DOHH2 (cell line): ENCODE results near the gene NEU4.
"Not testable (repeated sequence)": the region's sequence is repeated elsewhere in the genome, so short reads cannot be mapped to it uniquely, and the experiment has no call there.

ENCODE experiments used
- H3F3A ChIP-seq: fragments of 200-600 bp; sonication (generic), shearing (Covaris generic); 2 replicates; pipeline ENCODE4 v1.6.0; 2016; ENCODE audit warnings: antibody characterized with exemption, mild to moderate bottlenecking; ENCODE audit not compliant: control insufficient read depth, insufficient read depth
- H3K27ac ChIP-seq: fragments of 200-600 bp; sonication (generic); 2 replicates; pipeline ENCODE4 v1.5.1; 2014; ENCODE audit warnings: low read depth, mild to moderate bottlenecking, low read length, moderate library complexity
- H3K27me3 ChIP-seq: fragments of 200-600 bp; sonication (generic); 2 replicates; pipeline ENCODE4 v1.6.1; 2014; ENCODE audit warnings: mild to moderate bottlenecking, low read length, mixed read lengths; ENCODE audit not compliant: control insufficient read depth
- H3K36me3 ChIP-seq: fragments of 200-600 bp; sonication (generic); 2 replicates; pipeline ENCODE4 v1.6.1; 2014; ENCODE audit warnings: mild to moderate bottlenecking, low read length, moderate library complexity, mixed read lengths; ENCODE audit not compliant: control insufficient read depth
- H3K4me1 ChIP-seq: fragments of 200-600 bp; sonication (generic); 2 replicates; pipeline ENCODE4 v1.6.1; 2014; ENCODE audit warnings: mild to moderate bottlenecking, low read length, mixed read lengths; ENCODE audit not compliant: control insufficient read depth
- H3K4me2 ChIP-seq: fragments of 200-600 bp; sonication (generic); 2 replicates; pipeline ENCODE4 v1.6.0; 2014; ENCODE audit warnings: mild to moderate bottlenecking, low read length, moderate library complexity
- H3K4me3 ChIP-seq: fragments of 200-600 bp; sonication (generic); 2 replicates; pipeline ENCODE4 v1.5.1; 2014; ENCODE audit warnings: mild to moderate bottlenecking, low read length, mixed read lengths
- H3K79me2 ChIP-seq: fragments of 200-600 bp; sonication (generic); 2 replicates; pipeline ENCODE4 v1.6.1; 2014; ENCODE audit warnings: mild to moderate bottlenecking, low read length, mixed read lengths; ENCODE audit not compliant: control insufficient read depth
- H3K9me2 ChIP-seq: fragments of 200-600 bp; sonication (generic); replicated peaks from 2 replicates; pipeline ENCODE4 v1.6.1; 2014; ENCODE audit warnings: mild to moderate bottlenecking, low read length, mixed read lengths; ENCODE audit not compliant: control insufficient read depth
- H3K9me3 ChIP-seq: fragments of 200-600 bp; sonication (generic); 2 replicates; pipeline ENCODE4 v1.6.1; 2014; ENCODE audit warnings: antibody characterized with exemption, low read length, mixed read lengths; ENCODE audit not compliant: control insufficient read depth, insufficient read depth
- H4K20me1 ChIP-seq: fragments of 200-600 bp; sonication (generic); 2 replicates; pipeline ENCODE4 v1.6.0; 2014; ENCODE audit warnings: low read depth, mild to moderate bottlenecking, antibody characterized with exemption, low read length, moderate library complexity; ENCODE audit not compliant: control insufficient read depth, insufficient read depth
- EZH2phosphoT487 ChIP-seq: fragments of 200-600 bp; sonication (generic); IDR thresholded peaks from 2 replicates; pipeline ENCODE4 v1.6.1; 2017; ENCODE audit warnings: borderline replicate concordance, mild to moderate bottlenecking, antibody characterized with exemption, low read length, moderate library complexity, mixed read lengths
- TF ChIP-seq, protein P1 (sequence below): fragments of 200-600 bp; sonication (generic); IDR thresholded peaks from one replicate; pipeline ENCODE4 v1.5.1; 2014; ENCODE audit warnings: antibody characterized with exemption, mild to moderate bottlenecking, low read depth, low read length; ENCODE audit not compliant: poor library complexity, severe bottlenecking

The NEU4 gene

GRCh38 chr2:241798081-241798630, 10.8 kb upstream of the NEU4 start:
- Histone ChIP-seq H3K9me3 (no peaks in the 10 kb centered on the region), H3F3A (no peaks in the 10 kb centered on the region), H3K79me2 (no peaks in the 10 kb centered on the region), H3K36me3 (no peaks in the 10 kb centered on the region), H3K4me1 (no peaks in the 10 kb centered on the region), H3K9me2 (no peaks in the 10 kb centered on the region), H3K27me3 (peaks cover 2% of the 10 kb centered on the region), H4K20me1 (no peaks in the 10 kb centered on the region), H3K27ac (no peak overlapping the region), H3K4me2 (no peak overlapping the region), H3K4me3 (no peak overlapping the region)
- no peak for TF ChIP-seq EZH2phosphoT487
- TF ChIP-seq, protein P1, sequence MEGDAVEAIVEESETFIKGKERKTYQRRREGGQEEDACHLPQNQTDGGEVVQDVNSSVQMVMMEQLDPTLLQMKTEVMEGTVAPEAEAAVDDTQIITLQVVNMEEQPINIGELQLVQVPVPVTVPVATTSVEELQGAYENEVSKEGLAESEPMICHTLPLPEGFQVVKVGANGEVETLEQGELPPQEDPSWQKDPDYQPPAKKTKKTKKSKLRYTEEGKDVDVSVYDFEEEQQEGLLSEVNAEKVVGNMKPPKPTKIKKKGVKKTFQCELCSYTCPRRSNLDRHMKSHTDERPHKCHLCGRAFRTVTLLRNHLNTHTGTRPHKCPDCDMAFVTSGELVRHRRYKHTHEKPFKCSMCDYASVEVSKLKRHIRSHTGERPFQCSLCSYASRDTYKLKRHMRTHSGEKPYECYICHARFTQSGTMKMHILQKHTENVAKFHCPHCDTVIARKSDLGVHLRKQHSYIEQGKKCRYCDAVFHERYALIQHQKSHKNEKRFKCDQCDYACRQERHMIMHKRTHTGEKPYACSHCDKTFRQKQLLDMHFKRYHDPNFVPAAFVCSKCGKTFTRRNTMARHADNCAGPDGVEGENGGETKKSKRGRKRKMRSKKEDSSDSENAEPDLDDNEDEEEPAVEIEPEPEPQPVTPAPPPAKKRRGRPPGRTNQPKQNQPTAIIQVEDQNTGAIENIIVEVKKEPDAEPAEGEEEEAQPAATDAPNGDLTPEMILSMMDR = no peak

DNA sequence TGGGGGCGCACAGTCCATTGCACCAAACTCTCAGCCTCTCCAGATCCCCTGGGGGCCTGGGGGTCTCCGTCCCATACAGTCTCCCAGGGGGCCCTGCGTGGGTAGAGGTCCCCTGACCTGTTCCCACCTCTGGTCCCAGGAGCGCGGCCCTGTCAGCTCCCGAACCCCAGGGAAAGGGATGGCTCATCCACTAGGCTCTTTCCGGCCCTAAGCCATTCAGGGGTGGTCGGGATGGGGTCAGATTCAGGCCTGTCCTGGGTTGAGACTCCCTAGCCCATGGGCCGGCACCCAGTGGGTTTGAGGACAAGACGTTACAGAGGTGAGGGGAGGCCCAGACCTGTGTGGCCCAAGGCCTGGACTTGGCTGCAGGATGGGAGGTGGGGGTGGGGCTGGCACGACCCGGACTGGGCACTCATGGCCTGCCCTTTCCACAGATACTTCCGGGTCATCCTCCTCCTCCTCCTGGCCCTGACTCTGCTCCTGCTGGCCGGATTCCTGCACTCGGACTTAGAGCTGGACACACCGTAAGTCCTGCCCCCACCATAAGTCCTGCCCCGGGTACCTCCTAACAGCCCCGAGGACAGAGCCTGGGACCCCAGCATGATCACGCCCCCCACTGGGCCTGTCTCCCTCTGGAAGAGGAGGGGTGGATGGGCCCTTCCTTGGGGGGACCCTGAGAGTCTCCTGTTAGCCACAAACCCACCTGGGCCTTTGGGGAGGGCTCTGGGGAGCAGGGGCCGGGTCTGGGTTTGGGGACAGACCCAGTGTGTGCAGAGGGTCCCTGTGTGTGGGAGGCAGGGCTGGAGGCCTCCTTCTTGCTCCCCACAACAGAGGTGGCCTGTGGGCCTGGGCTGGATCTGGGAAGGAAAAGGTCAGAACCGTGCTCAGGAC, 10.1 kb upstream of the NEU4 start:
- H3F3A ChIP-seq = no peaks in the 10 kb centered on the region
- H3K79me2 ChIP-seq = no peaks in the 10 kb centered on the region
- H4K20me1 ChIP-seq = no peaks in the 10 kb centered on the region
- H3K36me3 ChIP-seq = no peaks in the 10 kb centered on the region
- H3K9me3 ChIP-seq = no peaks in the 10 kb centered on the region
- H3K4me1 ChIP-seq = 0 out of 2 replicates have a peak, but pooled peaks cover 1% of the 10 kb centered on the region
- H3K27me3 ChIP-seq = peaks cover 10% of the 10 kb centered on the region
- no peaks in the 10 kb centered on the region for H3K9me2 ChIP-seq
- no peak overlapping the region for H3K4me3 ChIP-seq
- no peak overlapping the region for H3K4me2 ChIP-seq
- no peak overlapping the region for H3K27ac ChIP-seq
- no peak for TF ChIP-seq EZH2phosphoT487

GRCh38 chr2:241799522-241800197, 9.3 kb upstream of the NEU4 start:
- peaks cover 18% of the 10 kb centered on the region for H3K27me3 ChIP-seq
- H3K4me1 ChIP-seq = peaks cover 5% of the 10 kb centered on the region; the same call in 1 of the 2 replicates
- no peak overlapping the region for H3K27ac ChIP-seq
- 0 out of 2 replicates have a peak, but pooled peaks cover 4% of the 10 kb centered on the region for H4K20me1 ChIP-seq
- no peak overlapping the region for H3K4me3 ChIP-seq
- H3K79me2 ChIP-seq = no peaks in the 10 kb centered on the region
- H3F3A ChIP-seq = no peaks in the 10 kb centered on the region
- TF ChIP-seq, protein P1 = no peak
- no peaks in the 10 kb centered on the region for H3K9me3 ChIP-seq
- H3K36me3 ChIP-seq = no peaks in the 10 kb centered on the region
- no peak overlapping the region for H3K4me2 ChIP-seq
- no peaks in the 10 kb centered on the region for H3K9me2 ChIP-seq

DNA sequence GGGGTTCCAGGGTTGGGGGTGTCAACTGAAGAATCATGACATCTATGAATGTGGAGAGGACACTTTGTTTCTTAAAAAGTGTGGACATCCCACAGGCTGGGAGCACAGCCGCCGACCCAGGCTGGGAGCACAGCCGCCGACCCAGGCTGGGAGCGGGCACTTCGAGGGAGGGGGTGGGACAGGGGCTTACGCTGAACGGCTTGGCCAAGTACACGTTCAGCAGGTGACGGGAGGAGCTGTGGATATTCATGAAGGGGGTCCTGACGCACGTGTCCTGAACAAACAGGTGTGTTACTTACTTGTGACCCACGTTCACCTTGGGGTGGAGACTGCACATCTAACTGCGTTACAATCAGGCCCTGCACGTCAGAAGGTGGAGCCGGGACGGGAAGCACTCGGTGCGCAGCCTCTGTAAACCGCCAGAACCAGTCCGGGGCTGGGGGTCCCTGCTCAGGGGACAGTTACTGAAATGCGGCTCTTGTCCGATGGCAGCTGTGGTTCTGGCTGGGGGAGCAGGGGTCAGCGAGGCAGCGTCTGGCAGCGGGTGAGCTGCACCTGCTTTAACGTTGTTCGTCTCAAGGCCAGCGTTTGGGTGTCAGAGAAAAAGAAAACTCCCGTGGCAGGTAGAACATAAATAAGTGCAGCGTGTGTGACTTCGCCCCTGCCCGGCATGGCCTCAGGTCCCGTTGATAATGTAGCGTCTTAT, 8.6 kb upstream of the NEU4 start:
- not testable (repeated sequence) for H3K79me2 ChIP-seq, H3K9me2 ChIP-seq, H3K27ac ChIP-seq, H3F3A ChIP-seq, H3K4me1 ChIP-seq, H3K36me3 ChIP-seq, H3K4me2 ChIP-seq, H3K4me3 ChIP-seq, H4K20me1 ChIP-seq, H3K9me3 ChIP-seq
- H3K27me3 ChIP-seq = peaks cover 20% of the 10 kb centered on the region
